ENCODE data around the gene C11orf42. TPM values are rescaled to one million over a fixed set of nuclear protein-coding genes. Genes with fewer than 3 reads are reported as not detected.
A peak's percentile ranks its signal among the peaks of the same experiment; 100 is the strongest.
"Not testable (repeated sequence)": the region's sequence is repeated elsewhere in the genome, so short reads cannot be mapped to it uniquely, and the experiment has no call there.

C11orf42 gene
- polyA plus RNA-seq, 10 donors = 0.24 to 0.46 (median 0.31) TPM; not detected in 2

GRCh38 chr11:6219359-6219758 is 14.0 kb downstream of the C11orf42 start:
- peak in 1 of 3 donors; percentile 54 for DNase-seq

- no peak for DNase-seq
These were observed 18.5 kb downstream of the C11orf42 start for GRCh38 chr11:6223854-6224253.

GRCh38 chr11:6224421-6224820 is 19.1 kb downstream of the C11orf42 start:
- no peak for DNase-seq

- DNase-seq = no peak
These were observed 19.7 kb downstream of the C11orf42 start for GRCh38 chr11:6225024-6225423.

- DNase-seq = no peak
These were observed 20.5 kb downstream of the C11orf42 start for GRCh38 chr11:6225896-6226295.

GRCh38 chr11:6228520-6228919 is 23.2 kb downstream of the C11orf42 start:
- DNase-seq = no peak

- DNase-seq = no peak
These were observed 24.6 kb downstream of the C11orf42 start for GRCh38 chr11:6229911-6230310.

GRCh38 chr11:6232899-6233298 is 27.5 kb downstream of the C11orf42 start:
- no peak for DNase-seq

GRCh38 chr11:6233984-6234386 is 28.6 kb downstream of the C11orf42 start:
- no peak for DNase-seq

GRCh38 chr11:6234387-6235107 is 29.2 kb downstream of the C11orf42 start, which contains the start of gene FHIP1B:
Gene FHIP1B (minus strand): TSS chr11:6234636. CDS start chr11:6224516, 10,120 bp downstream.
- DNase-seq = peak; percentile 100

GRCh38 chr11:6237266-6237665 is 31.9 kb downstream of the C11orf42 start:
- DNase-seq = no peak

- DNase-seq = no peak
These were observed 32.5 kb downstream of the C11orf42 start for GRCh38 chr11:6237761-6238302.

- no peak for DNase-seq
These were observed 33.5 kb downstream of the C11orf42 start, which contains the start of gene CNGA4 for GRCh38 chr11:6238902-6239301. Gene CNGA4 (plus strand): TSS chr11:6239089. CDS start chr11:6239207, 118 bp downstream.

- no peak for DNase-seq
These were observed 34.8 kb downstream of the C11orf42 start for GRCh38 chr11:6240139-6240538.

GRCh38 chr11:6240781-6241180 is 35.4 kb downstream of the C11orf42 start:
- peak in 1 of 3 donors; percentile 6 for DNase-seq

GRCh38 chr11:6241316-6241715 is 36.0 kb downstream of the C11orf42 start:
- DNase-seq = no peak

GRCh38 chr11:6245536-6245935 is 40.2 kb downstream of the C11orf42 start:
- no peak for DNase-seq

- peak in 1 of 3 donors; percentile 24 for DNase-seq
These were observed 42.9 kb downstream of the C11orf42 start for GRCh38 chr11:6248248-6248647.

- DNase-seq = not testable (repeated sequence)
These were observed 43.5 kb downstream of the C11orf42 start for GRCh38 chr11:6248897-6249296.

GRCh38 chr11:6249770-6250555 is 44.6 kb downstream of the C11orf42 start:
- no peak for DNase-seq

- peak; percentile 51 to 84 (median 64) for DNase-seq
These were observed 45.9 kb downstream of the C11orf42 start for GRCh38 chr11:6251120-6251733.

- DNase-seq = no peak
These were observed 46.7 kb downstream of the C11orf42 start for GRCh38 chr11:6251990-6252473.
